RWPE2 (cell line): ENCODE measurements around the gene ANKRD33B.

Source experiments
- ATAC-seq: fragments of 200-7000 bp; cut with Tn5 transposase; 3 replicates; pipeline ENCODE4 v1.9.1; 2021; ENCODE audit warnings: low read depth
- DNase-seq: peaks from one replicate; pipeline ENCODE4 v3.0.0-alpha.2; 2020; ENCODE audit warnings: low spot score
- H3K27ac ChIP-seq: fragments of 450-650 bp; 2 replicates; pipeline ENCODE4 v1.5.1; 2017; ENCODE audit warnings: mild to moderate bottlenecking; ENCODE audit not compliant: poor library complexity, severe bottlenecking
- H3K27me3 ChIP-seq: fragments of 250-450 bp; sonication (Bioruptor Pico); 2 replicates; pipeline ENCODE4 v1.5.1; 2021; ENCODE audit warnings: mild to moderate bottlenecking, moderate library complexity; ENCODE audit not compliant: insufficient read depth, poor library complexity, severe bottlenecking
- H3K36me3 ChIP-seq: fragments of 250-450 bp; sonication (Bioruptor Pico); 2 replicates; pipeline ENCODE4 v1.5.1; 2020; ENCODE audit warnings: low read depth, mild to moderate bottlenecking, moderate library complexity
- H3K4me1 ChIP-seq: fragments of 250-450 bp; sonication (Bioruptor Pico); 2 replicates; pipeline ENCODE4 v1.5.1; 2021; ENCODE audit warnings: mild to moderate bottlenecking, moderate library complexity; ENCODE audit not compliant: insufficient read depth, poor library complexity, severe bottlenecking
- H3K4me3 ChIP-seq: fragments of 250-450 bp; sonication (Bioruptor Pico); 2 replicates; pipeline ENCODE4 v1.5.1; 2021; ENCODE audit warnings: mild to moderate bottlenecking, moderate library complexity; ENCODE audit not compliant: severe bottlenecking
- H3K9me3 ChIP-seq: fragments of 250-450 bp; sonication (Bioruptor Pico); 2 replicates; pipeline ENCODE4 v1.5.1; 2021; ENCODE audit warnings: mild to moderate bottlenecking, moderate library complexity; ENCODE audit not compliant: severe bottlenecking
- TF ChIP-seq, protein P1 (sequence below): fragments of 450-650 bp; IDR thresholded peaks from one replicate; pipeline ENCODE4 v1.5.1; 2017; ENCODE audit warnings: mild to moderate bottlenecking, moderate library complexity; ENCODE audit not compliant: poor library complexity, severe bottlenecking

ANKRD33B gene

GRCh38 chr5:10595672-10596309 is 31.9 kb downstream of the ANKRD33B start:
- no peaks in the 10 kb centered on the region for H3K9me3 ChIP-seq
- ATAC-seq (peak; percentile 93), DNase-seq (peak; percentile 85)
- TF ChIP-seq, protein P1, sequence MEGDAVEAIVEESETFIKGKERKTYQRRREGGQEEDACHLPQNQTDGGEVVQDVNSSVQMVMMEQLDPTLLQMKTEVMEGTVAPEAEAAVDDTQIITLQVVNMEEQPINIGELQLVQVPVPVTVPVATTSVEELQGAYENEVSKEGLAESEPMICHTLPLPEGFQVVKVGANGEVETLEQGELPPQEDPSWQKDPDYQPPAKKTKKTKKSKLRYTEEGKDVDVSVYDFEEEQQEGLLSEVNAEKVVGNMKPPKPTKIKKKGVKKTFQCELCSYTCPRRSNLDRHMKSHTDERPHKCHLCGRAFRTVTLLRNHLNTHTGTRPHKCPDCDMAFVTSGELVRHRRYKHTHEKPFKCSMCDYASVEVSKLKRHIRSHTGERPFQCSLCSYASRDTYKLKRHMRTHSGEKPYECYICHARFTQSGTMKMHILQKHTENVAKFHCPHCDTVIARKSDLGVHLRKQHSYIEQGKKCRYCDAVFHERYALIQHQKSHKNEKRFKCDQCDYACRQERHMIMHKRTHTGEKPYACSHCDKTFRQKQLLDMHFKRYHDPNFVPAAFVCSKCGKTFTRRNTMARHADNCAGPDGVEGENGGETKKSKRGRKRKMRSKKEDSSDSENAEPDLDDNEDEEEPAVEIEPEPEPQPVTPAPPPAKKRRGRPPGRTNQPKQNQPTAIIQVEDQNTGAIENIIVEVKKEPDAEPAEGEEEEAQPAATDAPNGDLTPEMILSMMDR, result no peak
- H3K27ac ChIP-seq, result peak overlapping the region; percentile 73
- H3K27me3 ChIP-seq, result no peaks in the 10 kb centered on the region
- H3K4me1 ChIP-seq, result peaks cover 44% of the 10 kb centered on the region
- no peak overlapping the region for H3K4me3 ChIP-seq
- H3K36me3 ChIP-seq, result no peaks in the 10 kb centered on the region

- Histone ChIP-seq H3K36me3 (no peaks in the 10 kb centered on the region), H3K27me3 (no peaks in the 10 kb centered on the region), H3K9me3 (no peaks in the 10 kb centered on the region), H3K4me1 (peaks cover 46% of the 10 kb centered on the region), H3K4me3 (no peak overlapping the region), H3K27ac (peak overlapping the region; percentile 73)
- DNase-seq, result no peak
- TF ChIP-seq, protein P1, result no peak
- ATAC-seq, result no peak
These were observed 32.4 kb downstream of the ANKRD33B start for GRCh38 chr5:10596310-10596703.

DNA sequence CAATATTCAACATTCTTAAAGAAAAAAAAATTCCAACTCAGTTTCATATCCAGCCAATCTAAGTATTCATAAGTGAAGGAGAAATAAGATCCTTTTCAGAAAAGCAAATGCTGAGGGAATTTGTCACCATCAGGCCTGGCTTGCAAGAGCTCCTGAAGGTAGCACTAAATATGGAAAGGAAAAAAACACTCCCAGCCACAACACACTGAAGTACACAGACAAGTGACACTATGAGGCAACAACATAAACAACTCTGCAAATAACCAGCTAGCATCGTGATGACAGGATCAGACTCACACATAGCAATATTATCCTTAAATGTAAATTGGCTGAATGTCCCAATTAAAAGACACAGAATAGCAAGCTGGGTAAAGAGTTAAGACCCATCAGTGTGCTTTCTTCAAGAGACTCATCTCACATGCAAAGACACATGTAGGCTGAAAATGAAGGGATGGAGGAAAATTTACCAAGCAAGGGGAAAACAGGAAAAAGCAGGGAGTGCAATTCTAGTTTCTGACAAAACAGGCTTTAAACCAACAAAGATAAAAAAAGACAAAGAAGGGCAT is 33.1 kb downstream of the ANKRD33B start:
- Histone ChIP-seq H3K36me3 (no peaks in the 10 kb centered on the region), H3K4me3 (no peak overlapping the region), H3K9me3 (no peaks in the 10 kb centered on the region), H3K27me3 (no peaks in the 10 kb centered on the region), H3K4me1 (peaks cover 48% of the 10 kb centered on the region), H3K27ac (peak overlapping the region; percentile 73)
- ATAC-seq (no peak), DNase-seq (no peak)
- TF ChIP-seq, protein P1, result no peak

- Histone ChIP-seq H3K27ac (no peak overlapping the region), H3K4me3 (no peak overlapping the region), H3K27me3 (no peaks in the 10 kb centered on the region), H3K36me3 (no peaks in the 10 kb centered on the region), H3K4me1 (peaks cover 49% of the 10 kb centered on the region), H3K9me3 (no peaks in the 10 kb centered on the region)
- ATAC-seq (no peak), DNase-seq (no peak)
- TF ChIP-seq, protein P1, result no peak
These were observed 35.2 kb downstream of the ANKRD33B start for GRCh38 chr5:10599113-10599512.

DNA sequence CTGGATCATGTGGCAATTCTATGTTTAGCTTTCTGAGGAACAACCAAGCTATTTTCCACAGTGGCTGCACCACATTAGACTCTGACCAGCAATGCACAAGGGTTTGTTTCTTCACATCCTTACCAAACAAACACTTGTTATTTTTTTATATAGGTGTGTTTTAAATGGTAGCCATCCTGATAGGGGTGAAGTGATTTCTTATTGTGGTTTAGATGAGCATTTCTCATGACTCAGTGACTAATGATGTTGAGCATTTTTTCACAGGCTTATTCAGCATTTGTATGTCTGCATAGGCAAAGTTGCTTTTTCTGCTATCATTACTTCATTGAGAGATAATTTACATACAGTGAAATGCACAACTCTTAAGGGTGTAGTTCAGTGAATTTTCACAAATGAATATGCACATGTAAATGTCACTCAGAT is 36.0 kb downstream of the ANKRD33B start:
- H3K4me3 ChIP-seq, result no peak overlapping the region
- peak overlapping the region; percentile 61 for H3K27ac ChIP-seq
- TF ChIP-seq, protein P1, result no peak
- ATAC-seq (peak; percentile 35), DNase-seq (no peak)
- H3K27me3 ChIP-seq, result no peaks in the 10 kb centered on the region
- no peaks in the 10 kb centered on the region for H3K36me3 ChIP-seq
- H3K4me1 ChIP-seq, result peaks cover 43% of the 10 kb centered on the region
- H3K9me3 ChIP-seq, result no peaks in the 10 kb centered on the region
